PFSK-1 (cell line): ENCODE measurements around the gene NOTCH2.

Experiments used
- POLR2AphosphoS5 ChIP-seq: IDR thresholded peaks from 2 replicates; pipeline ENCODE4 v1.6.1; 2012; ENCODE audit warnings: low read depth, mild to moderate bottlenecking, control low read depth, low read length, moderate library complexity
- TAF1 ChIP-seq: IDR thresholded peaks from 2 replicates; pipeline ENCODE4 v1.6.1; 2012; ENCODE audit warnings: low read length, control low read depth, borderline replicate concordance; ENCODE audit not compliant: insufficient read depth

GRCh38 chr1:119981496-119981895, 88.0 kb downstream of the NOTCH2 start:
- no peak for TF ChIP-seq POLR2AphosphoS5
- TF ChIP-seq TAF1, result no peak
